GM18867 (cell line): ENCODE data around the gene BHLHE40.

ENCODE experiments used
- ATAC-seq: cut with Tn5 transposase; IDR thresholded peaks from one replicate; pipeline ENCODE4 v1.9.1; 2021; ENCODE audit warnings: mild to moderate bottlenecking, moderate library complexity; ENCODE audit not compliant: unreplicated experiment

The BHLHE40 gene

GRCh38 chr3:4979428-4980228 lies at the start of gene BHLHE40:
TSS of gene BHLHE40 (plus strand) at chr3:4979437. CDS start at chr3:4979719, 282 bp downstream.
- peak; percentile 13 for ATAC-seq

GRCh38 chr3:4930501-4930900 lies 48.7 kb upstream of the BHLHE40 start:
- no peak for ATAC-seq

GRCh38 chr3:4934050-4934449 lies 45.2 kb upstream of the BHLHE40 start:
- ATAC-seq, result no peak

- ATAC-seq, result no peak
Observed at GRCh38 chr3:4935347-4935746, 43.9 kb upstream of the BHLHE40 start.

GRCh38 chr3:4936982-4937614 lies 42.1 kb upstream of the BHLHE40 start:
- ATAC-seq, result no peak

- no peak for ATAC-seq
Observed at GRCh38 chr3:4938281-4938982, 40.8 kb upstream of the BHLHE40 start.

GRCh38 chr3:4939276-4939675 lies 40.0 kb upstream of the BHLHE40 start:
- no peak for ATAC-seq

- no peak for ATAC-seq
Observed at GRCh38 chr3:4940985-4941384, 38.3 kb upstream of the BHLHE40 start.

- no peak for ATAC-seq
Observed at GRCh38 chr3:4943549-4943948, 35.7 kb upstream of the BHLHE40 start.

- ATAC-seq, result no peak
Observed at GRCh38 chr3:4945324-4945723, 33.9 kb upstream of the BHLHE40 start.

- ATAC-seq, result no peak
Observed at GRCh38 chr3:4947028-4947427, 32.2 kb upstream of the BHLHE40 start.

GRCh38 chr3:4948395-4948794 lies 30.8 kb upstream of the BHLHE40 start:
- ATAC-seq, result no peak

GRCh38 chr3:4949004-4949403 lies 30.2 kb upstream of the BHLHE40 start:
- no peak for ATAC-seq

- no peak for ATAC-seq
Observed at GRCh38 chr3:4949659-4950058, 29.6 kb upstream of the BHLHE40 start.

- ATAC-seq, result no peak
Observed at GRCh38 chr3:4950351-4950784, 28.9 kb upstream of the BHLHE40 start.

- no peak for ATAC-seq
Observed at GRCh38 chr3:4950948-4951347, 28.3 kb upstream of the BHLHE40 start.

GRCh38 chr3:4953119-4953518 lies 26.1 kb upstream of the BHLHE40 start:
- ATAC-seq, result no peak

- no peak for ATAC-seq
Observed at GRCh38 chr3:4954256-4955000, 24.8 kb upstream of the BHLHE40 start.

- ATAC-seq, result no peak
Observed at GRCh38 chr3:4956099-4956498, 23.1 kb upstream of the BHLHE40 start.

- ATAC-seq, result no peak
Observed at GRCh38 chr3:4956738-4957137, 22.5 kb upstream of the BHLHE40 start.

- no peak for ATAC-seq
Observed at GRCh38 chr3:4957978-4958377, 21.3 kb upstream of the BHLHE40 start.
